ENCODE results near the gene AKT3.

The AKT3 gene

DNA sequence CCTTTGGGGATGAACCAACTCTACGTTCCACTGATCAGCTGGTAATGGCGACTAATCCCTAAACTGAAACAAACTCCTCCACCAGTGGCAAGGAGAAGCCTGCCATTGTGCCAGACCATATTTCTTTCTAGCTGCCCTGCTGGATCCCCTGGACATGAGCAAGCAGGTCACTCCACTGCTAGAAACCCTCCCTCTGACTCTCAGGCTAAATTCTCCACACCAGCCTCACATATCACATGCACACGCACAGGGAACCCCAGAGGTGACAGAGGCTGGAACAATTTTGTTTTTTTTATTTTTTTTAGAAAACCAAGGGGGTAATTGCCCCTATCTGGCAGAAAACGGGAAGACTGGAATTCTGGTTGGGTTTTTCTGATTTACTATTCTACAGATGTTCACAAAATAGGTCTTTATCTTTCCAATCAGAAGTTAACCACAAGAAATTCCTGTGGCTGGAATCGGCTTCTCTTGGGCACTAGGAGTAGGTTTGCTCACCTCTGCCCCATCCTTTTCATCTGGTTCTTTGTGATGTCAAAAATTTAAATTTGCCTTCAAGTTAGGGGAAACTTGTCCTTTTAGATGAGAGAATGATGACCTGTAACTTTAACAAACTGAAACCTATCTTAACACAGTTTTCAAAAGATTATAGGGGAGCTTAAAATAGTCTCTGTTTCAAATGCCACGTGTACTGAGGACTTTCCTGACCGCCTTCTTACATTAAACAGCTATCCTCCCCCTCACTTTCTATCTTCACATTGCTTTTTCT lies 336.1 kb downstream of the AKT3 start:
- H3K4me3 Mint-ChIP-seq: no peak overlapping the region
- H3K9me3 Mint-ChIP-seq (ENCODE audit: low read depth): peaks cover 4% of the 10 kb centered on the region
- H3K27ac Mint-ChIP-seq: no peak overlapping the region
- no peaks in the 10 kb centered on the region for H3K27me3 Mint-ChIP-seq
- peaks cover 13% of the 10 kb centered on the region for H3K36me3 Mint-ChIP-seq
- peaks cover 11% of the 10 kb centered on the region for H3K4me1 Mint-ChIP-seq (ENCODE audit: low read depth)

- no peaks in the 10 kb centered on the region for H3K27me3 Mint-ChIP-seq
- no peaks in the 10 kb centered on the region for H3K9me3 Mint-ChIP-seq (ENCODE audit: low read depth)
- H3K27ac Mint-ChIP-seq: no peak overlapping the region
- H3K4me3 Mint-ChIP-seq: no peak overlapping the region
- peaks cover 31% of the 10 kb centered on the region for H3K4me1 Mint-ChIP-seq (ENCODE audit: low read depth)
- peaks cover 5% of the 10 kb centered on the region for H3K36me3 Mint-ChIP-seq
Measured at GRCh38 chr1:243510928-243511327, 339.1 kb downstream of the AKT3 start.

- H3K36me3 Mint-ChIP-seq: peaks cover 9% of the 10 kb centered on the region
- H3K27me3 Mint-ChIP-seq: no peaks in the 10 kb centered on the region
- H3K27ac Mint-ChIP-seq: no peak overlapping the region
- H3K9me3 Mint-ChIP-seq (ENCODE audit: low read depth): no peaks in the 10 kb centered on the region
- peak overlapping the region; percentile 6 for H3K4me3 Mint-ChIP-seq
- peaks cover 27% of the 10 kb centered on the region for H3K4me1 Mint-ChIP-seq (ENCODE audit: low read depth)
Measured at GRCh38 chr1:243508943-243509342, 341.1 kb downstream of the AKT3 start.

DNA sequence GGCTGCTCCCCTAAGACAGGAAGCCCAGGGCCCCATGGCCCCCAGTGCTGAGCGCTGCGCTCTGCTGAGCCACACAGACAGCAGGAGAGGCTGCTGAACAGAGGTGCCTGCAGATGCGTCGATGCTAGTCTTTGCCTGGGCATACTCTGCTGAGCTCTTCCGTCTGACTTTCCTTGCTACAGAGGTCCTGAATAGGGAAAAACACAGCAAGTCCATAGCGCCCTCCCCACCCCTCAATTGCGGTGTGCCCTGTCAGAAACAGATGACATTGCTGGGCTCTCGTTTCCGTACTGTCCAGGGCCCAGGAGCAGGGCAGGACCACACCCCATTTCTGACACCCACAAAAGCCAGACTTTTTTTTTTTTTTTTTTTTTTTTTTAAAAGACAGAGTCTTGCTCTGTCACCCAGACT lies 341.7 kb downstream of the AKT3 start:
- no peaks in the 10 kb centered on the region for H3K9me3 Mint-ChIP-seq (ENCODE audit: low read depth)
- no peak overlapping the region for H3K27ac Mint-ChIP-seq
- H3K4me1 Mint-ChIP-seq (ENCODE audit: low read depth): peaks cover 27% of the 10 kb centered on the region
- H3K4me3 Mint-ChIP-seq: peak overlapping the region; percentile 24
- peaks cover 10% of the 10 kb centered on the region for H3K36me3 Mint-ChIP-seq
- H3K27me3 Mint-ChIP-seq: no peaks in the 10 kb centered on the region

DNA sequence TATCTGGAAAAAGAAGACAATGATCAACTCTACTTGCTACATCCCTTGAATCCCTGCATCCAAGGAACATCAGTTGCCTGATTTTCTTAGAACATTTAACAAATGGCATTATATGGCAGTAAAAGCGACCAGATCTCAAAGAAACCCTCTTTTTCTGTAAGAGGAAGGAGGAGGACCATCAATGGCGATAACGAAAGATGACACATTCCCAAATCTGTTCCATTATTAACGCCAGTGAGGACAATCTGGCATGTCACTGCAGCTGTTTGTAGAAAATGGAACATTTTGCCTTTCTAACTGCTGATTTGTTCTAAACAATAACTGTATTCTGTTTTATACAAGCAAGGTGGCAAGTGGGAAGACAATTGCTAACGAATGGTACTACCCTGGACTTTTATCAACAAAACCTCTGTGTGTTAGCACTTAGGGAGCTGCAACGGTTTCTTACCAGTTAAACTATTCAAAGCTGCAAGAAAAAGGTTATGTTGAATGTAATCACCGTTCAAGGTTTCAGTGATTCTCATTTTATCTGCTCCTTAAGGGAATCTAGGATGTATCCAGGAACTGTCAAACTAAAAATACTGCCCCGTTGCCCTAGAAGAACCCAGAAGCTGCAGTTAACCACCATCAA lies 342.3 kb downstream of the AKT3 start:
- peaks cover 10% of the 10 kb centered on the region for H3K36me3 Mint-ChIP-seq
- H3K4me3 Mint-ChIP-seq: no peak overlapping the region
- H3K9me3 Mint-ChIP-seq (ENCODE audit: low read depth): no peaks in the 10 kb centered on the region
- H3K27ac Mint-ChIP-seq: no peak overlapping the region
- peaks cover 27% of the 10 kb centered on the region for H3K4me1 Mint-ChIP-seq (ENCODE audit: low read depth)
- no peaks in the 10 kb centered on the region for H3K27me3 Mint-ChIP-seq

GRCh38 chr1:243507001-243507671 lies 342.9 kb downstream of the AKT3 start:
- H3K36me3 Mint-ChIP-seq: peaks cover 14% of the 10 kb centered on the region
- H3K27me3 Mint-ChIP-seq: no peaks in the 10 kb centered on the region
- no peaks in the 10 kb centered on the region for H3K9me3 Mint-ChIP-seq (ENCODE audit: low read depth)
- H3K27ac Mint-ChIP-seq: no peak overlapping the region
- no peak overlapping the region for H3K4me3 Mint-ChIP-seq
- H3K4me1 Mint-ChIP-seq (ENCODE audit: low read depth): peaks cover 27% of the 10 kb centered on the region

DNA sequence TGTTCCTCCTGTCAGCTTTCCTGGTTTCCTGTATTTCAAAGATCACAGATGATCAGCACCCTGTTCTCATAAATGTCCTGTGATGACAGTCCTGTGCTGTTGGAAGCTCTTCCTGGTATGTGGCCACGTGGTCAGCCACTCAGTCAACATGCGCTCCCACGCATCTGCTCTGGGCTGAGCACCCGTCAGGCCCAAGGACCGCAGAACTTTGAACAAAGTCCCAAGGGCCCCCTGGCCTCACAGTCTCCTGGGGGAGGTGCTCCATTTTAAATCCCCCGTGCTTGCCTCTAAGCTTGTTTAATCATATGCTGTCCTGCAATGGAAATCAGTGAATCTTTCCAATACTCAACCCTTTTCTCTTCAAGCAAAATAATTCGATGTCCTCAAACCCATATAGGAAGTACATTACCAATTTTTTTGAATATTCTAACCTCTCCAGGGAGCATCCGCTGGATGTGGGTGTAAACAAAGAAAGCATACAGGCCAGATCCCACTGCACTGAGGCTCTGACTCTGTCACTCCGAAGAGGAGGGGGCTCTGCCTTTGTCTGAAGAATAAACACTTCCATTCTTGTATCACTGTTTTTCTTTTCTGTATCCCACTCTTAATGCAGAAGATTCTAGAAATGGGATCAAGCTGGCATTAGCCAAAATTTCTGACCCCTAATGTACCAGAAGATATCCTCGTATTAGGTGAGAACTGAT lies 343.9 kb downstream of the AKT3 start:
- Mint-ChIP-seq H3K27me3 (no peaks in the 10 kb centered on the region), H3K4me3 (no peak overlapping the region), H3K4me1 (ENCODE audit: low read depth) (peaks cover 27% of the 10 kb centered on the region), H3K9me3 (ENCODE audit: low read depth) (no peaks in the 10 kb centered on the region), H3K36me3 (peaks cover 15% of the 10 kb centered on the region), H3K27ac (no peak overlapping the region)

DNA sequence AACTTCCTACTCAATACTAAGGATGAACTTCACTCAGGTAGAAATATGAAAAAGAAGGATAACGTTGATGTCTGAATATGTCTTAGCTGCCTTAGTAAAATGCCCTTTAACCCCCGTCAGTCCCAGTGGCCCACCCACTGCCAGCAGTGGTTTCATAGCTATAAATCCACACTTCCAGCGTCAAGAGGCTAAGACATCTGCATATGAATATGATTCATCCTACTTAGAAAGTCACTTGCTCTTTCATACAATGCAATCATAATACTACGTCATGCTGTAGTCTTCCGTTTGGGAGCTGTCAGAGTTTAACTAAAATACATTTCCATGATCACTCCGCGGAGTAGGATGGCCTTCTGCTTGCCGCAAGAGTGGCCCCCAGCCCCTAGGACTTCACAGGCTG lies 346.9 kb downstream of the AKT3 start:
- Mint-ChIP-seq H3K4me1 (ENCODE audit: low read depth) (peaks cover 13% of the 10 kb centered on the region), H3K36me3 (peaks cover 17% of the 10 kb centered on the region), H3K27me3 (no peaks in the 10 kb centered on the region), H3K27ac (no peak overlapping the region), H3K9me3 (ENCODE audit: low read depth) (no peaks in the 10 kb centered on the region), H3K4me3 (no peak overlapping the region)

DNA sequence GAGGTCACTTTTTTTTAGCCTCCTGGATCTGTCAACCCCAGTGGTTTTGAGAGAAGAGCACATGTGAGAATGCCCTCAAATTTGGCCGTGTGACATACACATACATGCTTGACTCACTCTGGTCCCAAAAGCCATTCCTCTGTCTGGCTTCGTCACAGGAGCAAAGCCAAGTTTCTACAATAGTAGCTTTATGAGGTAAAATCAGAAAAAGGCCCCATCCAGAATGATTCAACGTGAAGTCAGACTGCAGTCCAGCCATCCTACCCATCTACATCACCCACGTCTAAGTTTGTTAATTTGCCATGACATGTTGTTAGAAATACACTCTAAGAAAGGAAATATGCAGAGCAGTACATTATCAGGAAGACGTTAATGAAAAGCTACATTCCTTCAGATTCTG lies 349.0 kb downstream of the AKT3 start:
- H3K27me3 Mint-ChIP-seq: no peaks in the 10 kb centered on the region
- no peaks in the 10 kb centered on the region for H3K4me1 Mint-ChIP-seq (ENCODE audit: low read depth)
- H3K27ac Mint-ChIP-seq: peak overlapping the region; percentile 50
- H3K4me3 Mint-ChIP-seq: no peak overlapping the region
- H3K9me3 Mint-ChIP-seq (ENCODE audit: low read depth): no peaks in the 10 kb centered on the region
- peaks cover 15% of the 10 kb centered on the region for H3K36me3 Mint-ChIP-seq

GRCh38 chr1:243500512-243500911 lies 349.5 kb downstream of the AKT3 start:
- H3K4me3 Mint-ChIP-seq: no peak overlapping the region
- H3K36me3 Mint-ChIP-seq: peaks cover 14% of the 10 kb centered on the region
- H3K4me1 Mint-ChIP-seq (ENCODE audit: low read depth): no peaks in the 10 kb centered on the region
- H3K9me3 Mint-ChIP-seq (ENCODE audit: low read depth): no peaks in the 10 kb centered on the region
- no peak overlapping the region for H3K27ac Mint-ChIP-seq
- no peaks in the 10 kb centered on the region for H3K27me3 Mint-ChIP-seq

DNA sequence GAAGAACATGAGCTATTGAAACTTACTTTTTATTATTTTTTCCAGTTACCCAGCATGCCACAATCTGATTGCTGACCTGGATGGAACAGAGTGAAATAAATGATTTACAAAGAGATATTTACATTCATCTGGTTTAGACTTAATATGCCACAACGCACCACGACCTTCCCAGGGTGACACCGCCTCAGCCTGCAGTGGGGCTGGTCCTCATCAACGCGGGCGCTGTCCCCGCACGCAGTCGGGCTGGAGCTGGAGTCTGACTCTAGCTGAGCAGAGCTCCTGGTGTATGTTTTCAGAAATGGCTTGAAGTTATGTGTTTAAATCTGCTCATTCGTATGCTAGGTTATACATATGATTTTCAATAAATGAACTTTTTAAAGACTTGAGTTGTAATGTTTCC lies 350.3 kb downstream of the AKT3 start:
- Mint-ChIP-seq H3K4me3 (no peak overlapping the region), H3K36me3 (peaks cover 9% of the 10 kb centered on the region), H3K27me3 (no peaks in the 10 kb centered on the region), H3K27ac (no peak overlapping the region), H3K4me1 (ENCODE audit: low read depth) (no peaks in the 10 kb centered on the region), H3K9me3 (ENCODE audit: low read depth) (no peaks in the 10 kb centered on the region)

- peaks cover 9% of the 10 kb centered on the region for H3K36me3 Mint-ChIP-seq
- H3K9me3 Mint-ChIP-seq (ENCODE audit: low read depth): no peaks in the 10 kb centered on the region
- no peak overlapping the region for H3K4me3 Mint-ChIP-seq
- H3K4me1 Mint-ChIP-seq (ENCODE audit: low read depth): no peaks in the 10 kb centered on the region
- H3K27ac Mint-ChIP-seq: no peak overlapping the region
- no peaks in the 10 kb centered on the region for H3K27me3 Mint-ChIP-seq
Measured at GRCh38 chr1:243499248-243499647, 350.8 kb downstream of the AKT3 start.

- H3K27me3 Mint-ChIP-seq: no peaks in the 10 kb centered on the region
- H3K9me3 Mint-ChIP-seq (ENCODE audit: low read depth): no peaks in the 10 kb centered on the region
- peaks cover 7% of the 10 kb centered on the region for H3K36me3 Mint-ChIP-seq
- no peak overlapping the region for H3K4me3 Mint-ChIP-seq
- H3K27ac Mint-ChIP-seq: peak overlapping the region; percentile 61
- no peaks in the 10 kb centered on the region for H3K4me1 Mint-ChIP-seq (ENCODE audit: low read depth)
Measured at GRCh38 chr1:243497939-243498681, 351.9 kb downstream of the AKT3 start.

DNA sequence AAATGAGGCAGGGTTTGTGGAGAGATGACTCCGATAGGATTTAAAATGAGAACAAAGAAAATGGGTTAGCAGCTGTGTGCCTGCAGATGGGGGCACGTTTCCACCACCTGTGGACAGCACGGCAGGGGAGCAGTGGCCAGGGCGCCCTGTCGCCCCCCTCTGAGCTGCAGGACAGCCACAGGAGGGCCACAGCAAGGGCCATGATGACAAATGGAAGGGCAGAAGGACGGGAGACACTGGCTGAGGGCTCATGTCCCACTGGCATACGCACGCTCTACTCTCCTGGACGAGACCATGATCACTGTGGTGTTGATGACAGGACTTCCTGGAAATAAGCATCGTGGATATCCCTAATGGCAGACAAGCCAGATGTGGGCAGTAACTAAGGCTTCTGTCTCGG lies 353.2 kb downstream of the AKT3 start:
- Mint-ChIP-seq H3K36me3 (peaks cover 3% of the 10 kb centered on the region), H3K27ac (no peak overlapping the region), H3K4me3 (no peak overlapping the region), H3K9me3 (ENCODE audit: low read depth) (no peaks in the 10 kb centered on the region), H3K4me1 (ENCODE audit: low read depth) (no peaks in the 10 kb centered on the region), H3K27me3 (no peaks in the 10 kb centered on the region)
